Osteoblast (primary cell): ENCODE results near the gene PSMB7. TPM values are rescaled to one million over a fixed set of nuclear protein-coding genes. Genes with fewer than 3 reads are reported as not detected.

Source experiments
- DNase-seq: peaks from one replicate; pipeline ENCODE4 v3.0.0; 2011; ENCODE audit warnings: low spot score, mixed read lengths; ENCODE audit not compliant: insufficient read length; ENCODE audit errors: missing footprints
- H2AFZ ChIP-seq: 2 replicates; pipeline ENCODE4 v1.6.0; 2011; ENCODE audit warnings: mild to moderate bottlenecking, low read length
- H3K27ac ChIP-seq: 2 replicates; pipeline ENCODE4 v1.5.1; 2011; ENCODE audit warnings: mild to moderate bottlenecking, low read depth, low read length, moderate library complexity
- H3K27me3 ChIP-seq: 2 replicates; pipeline ENCODE4 v1.6.0; 2012; ENCODE audit warnings: mild to moderate bottlenecking, control low read depth, inconsistent platforms, low read length, moderate library complexity; ENCODE audit not compliant: insufficient read depth
- H3K36me3 ChIP-seq: 2 replicates; pipeline ENCODE4 v1.5.1; 2011; ENCODE audit warnings: mild to moderate bottlenecking, low read length, control low read depth, moderate library complexity; ENCODE audit not compliant: insufficient read depth
- H3K4me1 ChIP-seq: 2 replicates; pipeline ENCODE4 v1.5.1; 2011; ENCODE audit warnings: mild to moderate bottlenecking, low read length, control low read depth, moderate library complexity; ENCODE audit not compliant: insufficient read depth
- H3K4me2 ChIP-seq: 2 replicates; pipeline ENCODE4 v1.6.0; 2011; ENCODE audit warnings: mild to moderate bottlenecking, low read length; ENCODE audit not compliant: insufficient read depth
- H3K4me3 ChIP-seq: fragments of 200-600 bp; sonication (generic); 3 replicates; pipeline ENCODE4 v1.5.1; 2012; ENCODE audit warnings: mild to moderate bottlenecking, low read length, inconsistent platforms; ENCODE audit not compliant: insufficient read depth
- H3K79me2 ChIP-seq: 2 replicates; pipeline ENCODE4 v1.6.0; 2012; ENCODE audit warnings: mild to moderate bottlenecking, low read length, control low read depth, inconsistent platforms; ENCODE audit not compliant: insufficient read depth
- H3K9me3 ChIP-seq: 2 replicates; pipeline ENCODE4 v1.5.1; 2011; ENCODE audit warnings: low read depth, low read length, control low read depth
- H4K20me1 ChIP-seq: 2 replicates; pipeline ENCODE4 v1.6.0; 2012; ENCODE audit warnings: mild to moderate bottlenecking, low read length, control low read depth; ENCODE audit not compliant: insufficient read depth
- total RNA-seq: library from RNA; depleted of rRNA; stranded (reverse); fragments of >200 nt; gene quantifications from 2 replicates; pipeline ENCODE4 v1.2.3, GENCODE V29; 2012
- TF ChIP-seq, protein P1 (sequence below): IDR thresholded peaks from 2 replicates; pipeline ENCODE4 v1.5.1; 2011; ENCODE audit warnings: mild to moderate bottlenecking, low read depth, low read length, moderate library complexity; ENCODE audit errors: extremely low read depth

The PSMB7 gene
- total RNA-seq, 1 donor: 136 TPM

DNA sequence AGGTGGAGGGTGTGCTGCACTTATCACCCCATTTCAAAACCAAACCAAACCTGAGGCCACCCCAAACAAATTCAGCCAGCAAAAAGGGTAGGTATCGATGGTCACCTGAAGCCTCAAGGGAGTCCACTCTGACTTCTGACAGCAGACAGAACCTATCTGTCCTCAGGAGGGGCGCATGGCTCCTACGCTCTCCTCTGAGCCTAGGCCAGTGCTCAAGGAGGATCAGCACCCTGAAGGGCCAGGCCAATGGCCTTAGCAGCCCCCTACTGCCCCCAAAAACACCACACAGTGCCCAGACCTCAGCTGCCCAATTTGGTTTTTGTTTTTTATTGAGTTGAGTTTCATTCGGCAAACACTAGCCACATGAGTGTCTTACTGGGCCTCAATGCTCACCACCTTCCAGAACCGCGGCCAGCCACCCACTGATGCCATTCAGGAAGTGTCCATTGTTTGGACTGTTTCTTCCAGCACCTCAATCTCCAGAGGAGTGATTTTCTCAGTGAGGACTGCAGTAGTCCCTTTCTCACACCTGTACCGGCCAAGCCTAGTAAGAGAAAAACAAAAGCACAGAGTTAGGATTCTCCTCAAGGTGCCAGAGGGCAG lies 62.0 kb downstream of the PSMB7 start:
- Histone ChIP-seq H3K27ac (peak overlapping the region; percentile 68), H4K20me1 (peaks cover 71% of the 10 kb centered on the region), H3K36me3 (peaks cover 86% of the 10 kb centered on the region), H3K4me2 (no peak overlapping the region), H3K27me3 (no peaks in the 10 kb centered on the region), H3K4me3 (no peak overlapping the region), H2AFZ (no peak overlapping the region), H3K4me1 (no peaks in the 10 kb centered on the region), H3K9me3 (no peaks in the 10 kb centered on the region), H3K79me2 (peaks cover 43% of the 10 kb centered on the region)
- no peak for DNase-seq
- TF ChIP-seq, protein P1, sequence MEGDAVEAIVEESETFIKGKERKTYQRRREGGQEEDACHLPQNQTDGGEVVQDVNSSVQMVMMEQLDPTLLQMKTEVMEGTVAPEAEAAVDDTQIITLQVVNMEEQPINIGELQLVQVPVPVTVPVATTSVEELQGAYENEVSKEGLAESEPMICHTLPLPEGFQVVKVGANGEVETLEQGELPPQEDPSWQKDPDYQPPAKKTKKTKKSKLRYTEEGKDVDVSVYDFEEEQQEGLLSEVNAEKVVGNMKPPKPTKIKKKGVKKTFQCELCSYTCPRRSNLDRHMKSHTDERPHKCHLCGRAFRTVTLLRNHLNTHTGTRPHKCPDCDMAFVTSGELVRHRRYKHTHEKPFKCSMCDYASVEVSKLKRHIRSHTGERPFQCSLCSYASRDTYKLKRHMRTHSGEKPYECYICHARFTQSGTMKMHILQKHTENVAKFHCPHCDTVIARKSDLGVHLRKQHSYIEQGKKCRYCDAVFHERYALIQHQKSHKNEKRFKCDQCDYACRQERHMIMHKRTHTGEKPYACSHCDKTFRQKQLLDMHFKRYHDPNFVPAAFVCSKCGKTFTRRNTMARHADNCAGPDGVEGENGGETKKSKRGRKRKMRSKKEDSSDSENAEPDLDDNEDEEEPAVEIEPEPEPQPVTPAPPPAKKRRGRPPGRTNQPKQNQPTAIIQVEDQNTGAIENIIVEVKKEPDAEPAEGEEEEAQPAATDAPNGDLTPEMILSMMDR: no peak

DNA sequence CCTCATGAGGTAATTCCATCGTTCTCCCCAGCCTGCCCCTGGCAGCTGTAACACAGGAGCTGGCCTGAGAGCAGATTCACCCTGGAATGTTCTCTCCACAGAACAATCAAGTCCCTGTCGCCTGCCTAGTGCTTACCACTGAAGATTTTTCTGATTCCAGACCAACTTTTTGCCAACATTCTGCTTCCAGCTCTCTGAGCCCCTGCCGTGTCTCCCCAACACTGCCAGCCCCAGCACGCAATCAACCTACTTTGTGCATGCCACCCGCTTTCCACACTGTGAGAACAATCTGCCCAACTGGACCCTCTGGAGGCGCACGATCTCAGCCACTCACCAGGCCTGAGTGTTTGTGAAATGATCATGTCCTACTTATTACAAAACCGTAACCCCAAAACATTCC lies 62.6 kb downstream of the PSMB7 start:
- Histone ChIP-seq H2AFZ (no peak overlapping the region), H3K27ac (no peak overlapping the region), H3K4me2 (no peak overlapping the region), H4K20me1 (peaks cover 64% of the 10 kb centered on the region), H3K79me2 (peaks cover 37% of the 10 kb centered on the region), H3K36me3 (peaks cover 93% of the 10 kb centered on the region), H3K4me1 (no peaks in the 10 kb centered on the region), H3K27me3 (no peaks in the 10 kb centered on the region), H3K9me3 (no peaks in the 10 kb centered on the region), H3K4me3 (no peak overlapping the region)
- no peak for DNase-seq
- TF ChIP-seq, protein P1: no peak

DNA sequence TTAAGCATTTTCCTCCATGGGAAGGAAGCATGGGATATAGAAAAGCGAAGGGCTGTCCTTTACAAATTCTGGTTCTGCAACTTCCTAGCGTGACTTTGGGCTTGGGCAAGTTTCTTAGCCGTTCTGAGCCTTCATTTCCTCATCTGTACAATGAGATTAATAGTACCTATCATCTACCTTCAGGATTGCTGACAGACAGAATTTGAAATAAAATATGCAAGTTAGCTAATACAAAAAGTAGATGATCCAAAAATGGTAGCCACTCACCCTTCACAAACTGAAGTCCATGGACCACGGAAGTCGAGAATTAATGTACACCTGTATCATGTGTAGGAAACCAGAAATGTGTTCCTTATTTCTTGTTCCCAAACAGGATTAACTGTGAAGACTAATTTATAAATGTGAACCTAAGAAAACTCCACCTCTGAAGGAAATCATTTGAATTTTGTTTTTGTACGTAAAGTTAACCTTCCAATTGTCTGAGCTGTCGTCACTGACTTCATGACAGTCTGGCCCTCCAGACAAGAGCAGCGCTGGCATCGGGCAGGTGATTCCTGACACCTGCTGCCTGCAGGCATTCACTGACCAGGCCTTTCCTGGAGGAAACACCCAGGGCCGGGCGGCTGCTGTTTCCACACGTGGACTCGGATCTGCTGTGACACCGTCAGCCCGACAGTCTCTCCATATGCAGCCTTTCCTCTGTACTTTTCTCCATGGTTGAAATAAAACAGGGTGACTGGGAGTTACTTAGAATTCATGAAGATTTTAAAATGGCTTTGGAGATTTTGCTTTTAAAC lies 63.4 kb downstream of the PSMB7 start:
- Histone ChIP-seq H3K4me3 (no peak overlapping the region), H3K36me3 (peaks cover 98% of the 10 kb centered on the region), H3K9me3 (no peaks in the 10 kb centered on the region), H3K79me2 (peaks cover 29% of the 10 kb centered on the region), H4K20me1 (peaks cover 59% of the 10 kb centered on the region), H3K27ac (no peak overlapping the region), H3K27me3 (no peaks in the 10 kb centered on the region), H3K4me2 (no peak overlapping the region), H3K4me1 (no peaks in the 10 kb centered on the region), H2AFZ (no peak overlapping the region)
- TF ChIP-seq, protein P1: no peak
- no peak for DNase-seq

DNA sequence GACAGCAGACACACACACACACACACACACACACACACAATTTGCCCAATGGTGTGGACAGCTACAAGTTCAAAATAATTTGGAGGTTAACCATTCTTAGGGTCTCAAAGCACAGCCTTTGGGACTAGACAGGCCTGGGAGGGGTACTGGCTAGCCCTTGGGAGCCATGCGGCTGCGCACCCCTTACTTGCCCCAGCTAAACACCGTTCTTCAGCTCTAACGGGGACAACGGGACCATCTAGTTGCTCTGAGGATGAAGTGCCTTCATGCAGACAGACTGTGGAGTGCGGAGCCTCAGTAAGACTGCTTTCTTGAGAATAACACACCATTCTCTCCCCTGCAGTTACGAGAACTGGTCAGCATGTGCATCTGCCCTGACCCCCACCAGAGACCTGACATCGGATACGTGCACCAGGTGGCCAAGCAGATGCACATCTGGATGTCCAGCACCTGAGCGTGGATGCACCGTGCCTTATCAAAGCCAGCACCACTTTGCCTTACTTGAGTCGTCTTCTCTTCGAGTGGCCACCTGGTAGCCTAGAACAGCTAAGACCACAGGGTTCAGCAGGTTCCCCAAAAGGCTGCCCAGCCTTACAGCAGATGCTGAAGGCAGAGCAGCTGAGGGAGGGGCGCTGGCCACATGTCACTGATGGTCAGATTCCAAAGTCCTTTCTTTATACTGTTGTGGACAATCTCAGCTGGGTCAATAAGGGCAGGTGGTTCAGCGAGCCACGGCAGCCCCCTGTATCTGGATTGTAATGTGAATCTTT lies 64.6 kb downstream of the PSMB7 start:
- Histone ChIP-seq H3K4me3 (no peak overlapping the region), H4K20me1 (peaks cover 49% of the 10 kb centered on the region), H3K36me3 (peaks cover 95% of the 10 kb centered on the region), H3K4me1 (no peaks in the 10 kb centered on the region), H3K79me2 (peaks cover 17% of the 10 kb centered on the region), H3K27me3 (no peaks in the 10 kb centered on the region), H3K27ac (no peak overlapping the region), H2AFZ (no peak overlapping the region), H3K4me2 (no peak overlapping the region), H3K9me3 (no peaks in the 10 kb centered on the region)
- TF ChIP-seq, protein P1: no peak
- DNase-seq: peak; percentile 66
